ENCODE results near the gene SRSF1. TPM values are rescaled to one million over a fixed set of nuclear protein-coding genes. Genes with fewer than 3 reads are reported as not detected.

Gene SRSF1
- total and polyA plus RNA-seq, 7 experiments from 2014 or later: 48.7 to 362 (median 122) TPM

GRCh38 chr17:58041161-58041560, 34.1 kb upstream of the SRSF1 start:
- intact Hi-C loops (cut with micrococcal nuclease): no loop called here
- H3K27ac ChIP-seq (ENCODE audit: low read depth, low read length): no peak overlapping the region
- no peaks in the 10 kb centered on the region for H3K9me3 ChIP-seq (ENCODE audit: control insufficient read depth in 2 of 3, low read length in 3 of 3)
- POLR2A ChIA-PET: no interaction called here
- peaks cover 11 to 54% (median 32%) of the 10 kb centered on the region in 5 donors for H3K27me3 Mint-ChIP-seq
- H3K36me3 ChIP-seq (ENCODE audit: control insufficient read depth in 2 of 3, insufficient read depth in 3 of 3, low read length in 3 of 3): no peaks in the 10 kb centered on the region
- H3K4me3 Mint-ChIP-seq: no peak overlapping the region
- H3K27me3 ChIP-seq (ENCODE audit: control insufficient read depth in 2 of 2, insufficient read depth in 2 of 2, low read length in 2 of 2): peaks cover 0 to 2% of the 10 kb centered on the region in 2 donors
- CTCF ChIA-PET: no interaction called here
- no peaks in the 10 kb centered on the region for H3K4me1 Mint-ChIP-seq
- peaks cover 0 to 16% (median 1%) of the 10 kb centered on the region in 11 donors for H3K9me3 Mint-ChIP-seq
- ATAC-seq: no peak
- no peak overlapping the region for H3K27ac Mint-ChIP-seq
- no peak for DNase-seq
- H3K4me3 ChIP-seq (ENCODE audit: low read length): no peak overlapping the region
- no peaks in the 10 kb centered on the region for H3K4me1 ChIP-seq (ENCODE audit: control insufficient read depth in 2 of 2, insufficient read depth in 2 of 2, low read length in 2 of 2)
- peaks cover 0 to 3% (median 0%) of the 10 kb centered on the region in 5 donors for H3K36me3 Mint-ChIP-seq

DNA sequence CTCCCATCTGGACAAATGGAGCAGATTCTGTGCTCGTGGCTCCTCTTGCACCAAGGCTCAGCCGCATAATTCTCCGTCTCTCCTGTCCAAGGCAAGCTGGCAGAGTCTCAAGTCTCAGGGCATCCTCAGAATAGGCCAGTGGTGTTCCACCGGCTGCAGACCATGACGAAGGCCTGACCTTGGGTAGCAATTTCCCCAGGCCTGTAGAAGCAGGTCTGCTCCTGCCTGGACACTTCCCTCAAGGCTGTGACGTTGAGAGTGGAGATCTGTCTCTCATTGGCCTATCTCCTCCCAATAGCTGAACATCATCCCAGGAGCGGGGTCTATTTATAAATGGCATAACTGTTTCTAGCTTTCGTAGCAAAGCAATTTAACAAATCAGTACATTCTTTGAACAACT, 33.3 kb upstream of the SRSF1 start:
- peaks cover 11 to 50% (median 32%) of the 10 kb centered on the region in 5 donors for H3K27me3 Mint-ChIP-seq
- H3K4me1 ChIP-seq (ENCODE audit: control insufficient read depth in 2 of 2, insufficient read depth in 2 of 2, low read length in 2 of 2): no peaks in the 10 kb centered on the region
- peaks cover 0 to 3% (median 0%) of the 10 kb centered on the region in 5 donors for H3K36me3 Mint-ChIP-seq
- H3K4me3 ChIP-seq (ENCODE audit: low read length): no peak overlapping the region
- H3K9me3 ChIP-seq (ENCODE audit: control insufficient read depth in 2 of 3, low read length in 3 of 3): no peaks in the 10 kb centered on the region
- ATAC-seq (no peak), DNase-seq (no peak)
- no peaks in the 10 kb centered on the region for H3K36me3 ChIP-seq (ENCODE audit: control insufficient read depth in 2 of 3, insufficient read depth in 3 of 3, low read length in 3 of 3)
- H3K27me3 ChIP-seq (ENCODE audit: control insufficient read depth in 2 of 2, insufficient read depth in 2 of 2, low read length in 2 of 2): no peaks in the 10 kb centered on the region
- ChIA-PET POLR2A (no interaction called here), CTCF (no interaction called here)
- intact Hi-C loops (cut with micrococcal nuclease): no loop called here
- H3K27ac ChIP-seq (ENCODE audit: low read depth, low read length): no peak overlapping the region
- H3K4me1 Mint-ChIP-seq: no peaks in the 10 kb centered on the region
- H3K4me3 Mint-ChIP-seq: no peak overlapping the region
- H3K27ac Mint-ChIP-seq: no peak overlapping the region
- H3K9me3 Mint-ChIP-seq: peaks cover 0 to 16% (median 1%) of the 10 kb centered on the region in 11 donors

DNA sequence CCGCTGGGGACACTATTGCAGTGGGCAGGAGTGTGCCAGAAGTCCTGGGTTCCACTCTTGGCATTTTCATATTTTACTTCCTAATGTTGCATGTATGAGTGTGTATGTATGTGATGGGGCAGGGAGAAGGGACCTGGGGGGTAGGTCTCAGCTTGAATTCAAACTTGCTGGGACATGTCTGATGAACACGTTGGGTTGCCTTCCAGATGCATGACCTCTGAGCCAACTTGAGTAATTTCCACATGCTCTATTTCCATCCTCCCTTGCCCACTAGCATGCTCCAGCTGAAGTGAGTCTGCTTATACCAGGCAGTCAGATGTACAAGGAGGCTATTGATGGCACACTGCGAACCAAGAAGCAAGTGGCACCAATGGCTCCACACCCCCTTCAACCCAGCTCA, 32.9 kb upstream of the SRSF1 start:
- no peaks in the 10 kb centered on the region for H3K9me3 ChIP-seq (ENCODE audit: control insufficient read depth in 2 of 3, low read length in 3 of 3)
- Mint-ChIP-seq H3K27ac (no peak overlapping the region), H3K4me1 (no peaks in the 10 kb centered on the region), H3K4me3 (no peak overlapping the region), H3K9me3 (peaks cover 0 to 16% (median 1%) of the 10 kb centered on the region in 11 donors), H3K27me3 (peaks cover 11 to 49% (median 31%) of the 10 kb centered on the region in 5 donors), H3K36me3 (peaks cover 0 to 3% (median 0%) of the 10 kb centered on the region in 5 donors)
- H3K27ac ChIP-seq (ENCODE audit: low read depth, low read length): no peak overlapping the region
- ATAC-seq (no peak), DNase-seq (no peak)
- no peaks in the 10 kb centered on the region for H3K27me3 ChIP-seq (ENCODE audit: control insufficient read depth in 2 of 2, insufficient read depth in 2 of 2, low read length in 2 of 2)
- no peaks in the 10 kb centered on the region for H3K4me1 ChIP-seq (ENCODE audit: control insufficient read depth in 2 of 2, insufficient read depth in 2 of 2, low read length in 2 of 2)
- H3K36me3 ChIP-seq (ENCODE audit: control insufficient read depth in 2 of 3, insufficient read depth in 3 of 3, low read length in 3 of 3): no peaks in the 10 kb centered on the region
- no peak overlapping the region for H3K4me3 ChIP-seq (ENCODE audit: low read length)
- intact Hi-C loops (cut with micrococcal nuclease): no loop called here
- ChIA-PET CTCF (no interaction called here), POLR2A (no interaction called here)

- Mint-ChIP-seq H3K4me1 (peaks cover 0 to 2% (median 0%) of the 10 kb centered on the region in 7 donors), H3K27ac (no peak overlapping the region), H3K4me3 (no peak overlapping the region), H3K36me3 (peaks cover 0 to 6% (median 4%) of the 10 kb centered on the region in 5 donors), H3K9me3 (peaks cover 0 to 7% (median 0%) of the 10 kb centered on the region in 11 donors), H3K27me3 (peaks cover 3 to 27% (median 21%) of the 10 kb centered on the region in 5 donors)
- no peaks in the 10 kb centered on the region for H3K4me1 ChIP-seq (ENCODE audit: control insufficient read depth in 2 of 2, insufficient read depth in 2 of 2, low read length in 2 of 2)
- no peak overlapping the region for H3K4me3 ChIP-seq (ENCODE audit: low read length)
- ChIA-PET CTCF (interaction anchor here (0.7 kb wide), 1 partner anchor 120 kb away, joined by 3 read pairs; no protein-coding TSS in a partner anchor), POLR2A (no interaction called here)
- no peaks in the 10 kb centered on the region for H3K9me3 ChIP-seq (ENCODE audit: control insufficient read depth in 2 of 3, low read length in 3 of 3)
- no peaks in the 10 kb centered on the region for H3K27me3 ChIP-seq (ENCODE audit: control insufficient read depth in 2 of 2, insufficient read depth in 2 of 2, low read length in 2 of 2)
- H3K27ac ChIP-seq (ENCODE audit: low read depth, low read length): no peak overlapping the region
- no peak for DNase-seq
- no peak for ATAC-seq
- no peaks in the 10 kb centered on the region for H3K36me3 ChIP-seq (ENCODE audit: control insufficient read depth in 2 of 3, insufficient read depth in 3 of 3, low read length in 3 of 3)
- intact Hi-C loops (cut with micrococcal nuclease): no loop called here
Observed at GRCh38 chr17:58032691-58033415, 25.8 kb upstream of the SRSF1 start.

GRCh38 chr17:58028578-58028977, 21.5 kb upstream of the SRSF1 start:
- peaks cover 0 to 2% (median 0%) of the 10 kb centered on the region in 7 donors for H3K4me1 Mint-ChIP-seq
- CTCF ChIA-PET: no interaction called here
- no peak overlapping the region for H3K27ac ChIP-seq (ENCODE audit: low read depth, low read length)
- ATAC-seq (no peak), DNase-seq (no peak)
- H3K36me3 ChIP-seq (ENCODE audit: control insufficient read depth in 2 of 3, insufficient read depth in 3 of 3, low read length in 3 of 3): no peaks in the 10 kb centered on the region
- no peak overlapping the region for H3K27ac Mint-ChIP-seq
- no peak overlapping the region for H3K4me3 Mint-ChIP-seq
- intact Hi-C loops (cut with micrococcal nuclease): no loop called here
- peaks cover 0 to 10% (median 0%) of the 10 kb centered on the region in 11 donors for H3K9me3 Mint-ChIP-seq
- no peaks in the 10 kb centered on the region for H3K27me3 ChIP-seq (ENCODE audit: control insufficient read depth in 2 of 2, insufficient read depth in 2 of 2, low read length in 2 of 2)
- H3K4me1 ChIP-seq (ENCODE audit: control insufficient read depth in 2 of 2, insufficient read depth in 2 of 2, low read length in 2 of 2): no peaks in the 10 kb centered on the region
- H3K4me3 ChIP-seq (ENCODE audit: low read length): no peak overlapping the region
- peaks cover 26 to 51% (median 44%) of the 10 kb centered on the region in 5 donors for H3K27me3 Mint-ChIP-seq
- peaks cover 0 to 6% (median 4%) of the 10 kb centered on the region in 5 donors for H3K36me3 Mint-ChIP-seq
- H3K9me3 ChIP-seq (ENCODE audit: control insufficient read depth in 2 of 3, low read length in 3 of 3): no peaks in the 10 kb centered on the region
- POLR2A ChIA-PET: interaction anchor here (0.8 kb wide), 1 partner anchor 22 kb away, joined by 4 read pairs; no protein-coding TSS in a partner anchor

- POLR2A ChIA-PET: no interaction called here
- Histone ChIP-seq H3K27ac (ENCODE audit: low read depth, low read length) (no peak overlapping the region), H3K4me1 (ENCODE audit: control insufficient read depth in 2 of 2, insufficient read depth in 2 of 2, low read length in 2 of 2) (no peaks in the 10 kb centered on the region), H3K9me3 (ENCODE audit: control insufficient read depth in 2 of 3, low read length in 3 of 3) (no peaks in the 10 kb centered on the region), H3K27me3 (ENCODE audit: control insufficient read depth in 2 of 2, insufficient read depth in 2 of 2, low read length in 2 of 2) (peaks cover 2 to 4% of the 10 kb centered on the region in 2 donors), H3K36me3 (ENCODE audit: control insufficient read depth in 2 of 3, insufficient read depth in 3 of 3, low read length in 3 of 3) (no peaks in the 10 kb centered on the region), H3K4me3 (ENCODE audit: low read length) (no peak overlapping the region)
- DNase-seq (no peak), ATAC-seq (no peak)
- intact Hi-C loops (cut with micrococcal nuclease): no loop called here
- Mint-ChIP-seq H3K36me3 (peaks cover 0 to 3% (median 0%) of the 10 kb centered on the region in 5 donors), H3K9me3 (no peaks in the 10 kb centered on the region), H3K27ac (no peak overlapping the region), H3K4me3 (no peak overlapping the region), H3K27me3 (peaks cover 19 to 37% (median 26%) of the 10 kb centered on the region in 5 donors), H3K4me1 (no peaks in the 10 kb centered on the region)
- CTCF ChIA-PET: interaction anchor here (0.7 kb wide), 1 partner anchor 86 kb away, joined by 6 read pairs; no protein-coding TSS in a partner anchor
Observed at GRCh38 chr17:58020401-58020800, 13.4 kb upstream of the SRSF1 start.

DNA sequence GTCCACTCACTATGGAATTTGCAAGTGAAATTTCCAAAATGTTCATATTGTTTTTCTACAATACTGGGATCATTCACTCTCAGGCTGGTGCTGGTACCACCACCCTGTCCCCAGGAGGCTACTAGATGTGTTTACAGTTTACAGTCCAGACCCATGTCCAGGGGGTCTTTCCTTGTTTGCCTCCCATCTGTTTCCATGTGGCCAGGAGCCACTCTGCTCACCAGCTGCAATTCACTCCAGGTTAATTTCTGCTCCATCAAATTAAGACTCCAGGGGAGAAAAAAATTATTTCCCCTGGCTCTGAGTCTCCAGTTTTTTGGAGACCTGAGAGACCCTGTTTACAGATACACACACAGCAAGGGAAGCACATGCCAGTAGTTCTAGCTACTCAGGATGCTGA, 12.5 kb upstream of the SRSF1 start:
- no peak for DNase-seq
- no peaks in the 10 kb centered on the region for H3K4me1 Mint-ChIP-seq
- POLR2A ChIA-PET: no interaction called here

More for the DNA sequence above, 12.5 kb upstream of the SRSF1 start:
- ATAC-seq: no peak
- CTCF ChIA-PET: no interaction called here
- H3K36me3 ChIP-seq (ENCODE audit: control insufficient read depth in 2 of 3, insufficient read depth in 3 of 3, low read length in 3 of 3): no peaks in the 10 kb centered on the region
- Mint-ChIP-seq H3K27ac (no peak overlapping the region), H3K27me3 (peaks cover 11 to 31% (median 20%) of the 10 kb centered on the region in 5 donors), H3K36me3 (peaks cover 0 to 3% (median 0%) of the 10 kb centered on the region in 5 donors), H3K9me3 (no peaks in the 10 kb centered on the region), H3K4me3 (no peak overlapping the region)
- no peaks in the 10 kb centered on the region for H3K9me3 ChIP-seq (ENCODE audit: control insufficient read depth in 2 of 3, low read length in 3 of 3)
- intact Hi-C loops (cut with micrococcal nuclease): no loop called here
- H3K27ac ChIP-seq (ENCODE audit: low read depth, low read length): no peak overlapping the region
- H3K27me3 ChIP-seq (ENCODE audit: control insufficient read depth in 2 of 2, insufficient read depth in 2 of 2, low read length in 2 of 2): peaks cover 2 to 4% of the 10 kb centered on the region in 2 donors
- H3K4me1 ChIP-seq (ENCODE audit: control insufficient read depth in 2 of 2, insufficient read depth in 2 of 2, low read length in 2 of 2): no peaks in the 10 kb centered on the region
- no peak overlapping the region for H3K4me3 ChIP-seq (ENCODE audit: low read length)
